Mucosa of descending colon (tissue), 3 donors: ENCODE measurements around the gene CARMIL1. TPM values are rescaled to one million over a fixed set of nuclear protein-coding genes. Genes with fewer than 3 reads are reported as not detected.

ENCODE experiments used
- ATAC-seq: fragments of 200-7000 bp; cut with Tn5 transposase; one replicate; pipeline ENCODE4 v1.9.1; 2020; ENCODE audit warnings: mild to moderate bottlenecking, moderate library complexity
- DNase-seq, 3 donors: peaks; one replicate each; pipeline ENCODE4 v3.0.0-alpha.2; 2020
- H3K36me3 ChIP-seq: fragments of 200-600 bp; one replicate; pipeline ENCODE4 v1.8.0; 2021; ENCODE audit warnings: low read depth, mild to moderate bottlenecking
- H3K4me1 ChIP-seq: fragments of 200-600 bp; one replicate; pipeline ENCODE4 v1.8.0; 2021; ENCODE audit warnings: low read depth, mild to moderate bottlenecking
- H3K4me3 ChIP-seq: fragments of 200-600 bp; one replicate; pipeline ENCODE4 v1.8.0; 2021; ENCODE audit warnings: mild to moderate bottlenecking
- H3K9me3 ChIP-seq: fragments of 200-600 bp; one replicate; pipeline ENCODE4 v1.8.0; 2021; ENCODE audit warnings: mild to moderate bottlenecking
- CTCF ChIP-seq: fragments of 200-600 bp; IDR thresholded peaks from one replicate; pipeline ENCODE4 v1.8.0; 2022; ENCODE audit warnings: antibody characterized with exemption, mild to moderate bottlenecking
- intact Hi-C, 2 donors: fragments of 100-400 bp; cut with DNase I in 1 of 2; cut with micrococcal nuclease in 1 of 2; formaldehyde crosslinking; loops; one replicate each; pipeline versions ENCODE4 v1.11.0 to v1.11.1; 2022; cut with DNase I, micrococcal nuclease
- total RNA-seq, 3 donors: library from RNA; stranded (reverse); fragmentation: NEBNext Ultra II Directional in 2 of 3; extraction: Animal tissue kit (Norgen Biotek cat#: 25700) in 2 of 3; gene quantifications; one replicate each; pipeline versions ENCODE4 v1.2.1 to v1.2.4, GENCODE V29; 2021 to 2023
- donor health status: DM: no; HTN: no; CAD: no; lungs with moderate emphysema.
- donor health status: DM: no; HTN: no; CAD: no.
- donor health status: DM: no; HTN: yes; CAD: no.

The CARMIL1 gene
- total RNA-seq, 3 donors from 2014 or later = 21.8 to 61.0 (median 44.8) TPM

- Histone ChIP-seq H3K4me1 (no peaks in the 10 kb centered on the region), H3K36me3 (no peaks in the 10 kb centered on the region), H3K4me3 (no peak overlapping the region), H3K9me3 (no peaks in the 10 kb centered on the region)
- ATAC-seq (peak; percentile 75), DNase-seq (no peak)
- intact Hi-C loops = no loop called here
- no peak for TF ChIP-seq CTCF
Observed at GRCh38 chr6:25311331-25311840, 32.2 kb downstream of the CARMIL1 start.

- ATAC-seq (peak; percentile 70), DNase-seq (peak in 1 of 3 donors; percentile 37)
- Histone ChIP-seq H3K9me3 (no peaks in the 10 kb centered on the region), H3K4me3 (no peak overlapping the region), H3K4me1 (no peaks in the 10 kb centered on the region), H3K36me3 (no peaks in the 10 kb centered on the region)
- intact Hi-C loops = no loop called here
- TF ChIP-seq CTCF = no peak
Observed at GRCh38 chr6:25312034-25312620, 33.0 kb downstream of the CARMIL1 start.

GRCh38 chr6:25312703-25313102 is 33.5 kb downstream of the CARMIL1 start:
- H3K36me3 ChIP-seq = no peaks in the 10 kb centered on the region
- intact Hi-C loops = no loop called here
- no peaks in the 10 kb centered on the region for H3K9me3 ChIP-seq
- no peaks in the 10 kb centered on the region for H3K4me1 ChIP-seq
- no peak for TF ChIP-seq CTCF
- peak; percentile 64 for ATAC-seq
- DNase-seq = no peak
- no peak overlapping the region for H3K4me3 ChIP-seq

GRCh38 chr6:25314509-25315175 is 35.5 kb downstream of the CARMIL1 start:
- Histone ChIP-seq H3K9me3 (no peaks in the 10 kb centered on the region), H3K36me3 (no peaks in the 10 kb centered on the region), H3K4me3 (no peak overlapping the region), H3K4me1 (no peaks in the 10 kb centered on the region)
- DNase-seq (no peak), ATAC-seq (no peak)
- intact Hi-C loops = no loop called here
- TF ChIP-seq CTCF = no peak

- intact Hi-C loops = no loop called here
- Histone ChIP-seq H3K9me3 (no peaks in the 10 kb centered on the region), H3K4me1 (peaks cover 4% of the 10 kb centered on the region), H3K36me3 (no peaks in the 10 kb centered on the region), H3K4me3 (no peak overlapping the region)
- no peak for DNase-seq
- no peak for ATAC-seq
- TF ChIP-seq CTCF = no peak
Observed at GRCh38 chr6:25315194-25316177, 36.3 kb downstream of the CARMIL1 start.
